Measurements from ENCODE around the gene NOD2.

The NOD2 gene

DNA sequence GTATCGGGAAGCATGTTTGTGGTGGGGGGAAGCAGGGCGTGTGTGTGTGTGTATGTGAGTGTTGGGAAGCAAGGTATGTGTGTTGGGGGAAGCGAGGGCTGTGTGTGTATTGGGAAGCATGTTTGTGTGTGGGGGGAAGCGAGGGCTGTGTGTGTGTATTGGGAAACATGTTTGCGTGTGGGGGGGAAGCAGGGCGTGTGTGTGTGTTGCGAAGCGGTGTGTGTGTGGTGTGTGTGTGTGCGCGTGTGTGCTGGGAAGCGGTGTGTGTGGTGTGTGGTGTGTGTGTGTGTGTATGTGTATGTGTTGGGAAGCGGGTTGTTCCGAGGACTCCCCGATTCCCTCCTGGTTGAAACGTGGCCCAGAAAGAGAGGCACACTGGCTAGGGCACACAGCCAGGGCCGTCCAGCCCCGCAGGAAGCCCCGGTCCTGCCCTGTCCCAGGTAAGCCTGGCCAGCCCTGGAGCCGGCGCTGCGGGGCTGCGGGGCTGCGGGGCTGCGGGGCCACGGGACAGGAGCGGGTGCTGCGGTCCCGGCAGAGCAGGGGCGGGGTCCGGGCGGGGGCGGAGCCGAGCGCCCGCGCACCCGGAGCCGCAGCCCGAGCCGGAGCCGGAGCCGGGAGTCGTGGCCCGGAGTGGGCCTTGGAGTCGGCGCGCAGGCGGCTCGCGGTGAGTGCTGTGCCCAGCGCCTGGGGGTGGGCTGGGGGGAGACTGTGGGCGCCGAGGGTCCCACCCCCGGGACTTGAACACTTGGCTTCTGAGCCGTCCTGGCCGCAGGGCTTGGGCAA, at the start of gene NOD2:
Gene NOD2 (plus strand): TSS at position 608 of the 783 bp plus-strand sequence. CDS start 5,890 bp downstream, outside the sequence.
- no peak for DNase-seq (ENCODE audit: low read depth in 2 of 2)

DNA sequence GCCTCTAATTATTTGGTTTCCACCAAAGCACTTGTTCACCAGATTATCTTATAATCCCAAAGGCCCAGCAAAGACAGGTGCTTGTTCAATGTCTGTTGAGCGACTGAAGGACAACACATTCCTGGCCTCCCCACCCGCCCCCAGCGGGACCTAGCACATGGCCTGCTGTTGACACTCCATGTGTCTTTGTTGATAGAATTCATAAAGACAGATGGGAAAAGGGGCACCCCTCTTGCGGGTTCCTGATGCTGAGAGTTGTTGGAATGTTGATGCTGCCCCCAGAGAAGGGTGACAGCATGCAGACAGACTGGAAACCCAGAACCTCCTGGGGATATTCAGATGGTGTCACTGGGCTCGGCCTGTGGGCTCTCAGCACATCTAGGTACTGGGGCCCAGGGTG, 49.2 kb upstream of the NOD2 start:
- DNase-seq (ENCODE audit: low read depth in 2 of 2): no peak

DNA sequence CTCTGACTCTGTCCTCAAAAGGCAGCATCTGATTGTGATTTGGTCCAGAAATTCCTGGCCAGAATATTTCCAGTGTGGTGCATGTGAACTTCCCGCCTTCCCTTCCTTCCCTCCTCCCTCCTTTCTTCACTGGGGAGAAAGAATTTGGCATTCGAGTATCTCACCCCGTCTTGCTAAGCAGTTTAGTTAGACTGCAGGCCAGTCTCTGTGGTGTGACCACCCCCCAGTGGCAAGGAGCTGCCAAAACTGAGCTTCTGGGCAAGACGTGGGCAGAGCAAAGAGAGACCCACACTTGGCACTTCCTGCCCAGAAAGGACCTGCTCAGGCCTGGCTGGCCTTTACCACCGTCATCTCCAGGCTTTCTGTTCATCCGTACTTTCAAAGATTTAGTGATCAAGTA, 48.7 kb upstream of the NOD2 start:
- DNase-seq (ENCODE audit: low read depth in 2 of 2): no peak

DNA sequence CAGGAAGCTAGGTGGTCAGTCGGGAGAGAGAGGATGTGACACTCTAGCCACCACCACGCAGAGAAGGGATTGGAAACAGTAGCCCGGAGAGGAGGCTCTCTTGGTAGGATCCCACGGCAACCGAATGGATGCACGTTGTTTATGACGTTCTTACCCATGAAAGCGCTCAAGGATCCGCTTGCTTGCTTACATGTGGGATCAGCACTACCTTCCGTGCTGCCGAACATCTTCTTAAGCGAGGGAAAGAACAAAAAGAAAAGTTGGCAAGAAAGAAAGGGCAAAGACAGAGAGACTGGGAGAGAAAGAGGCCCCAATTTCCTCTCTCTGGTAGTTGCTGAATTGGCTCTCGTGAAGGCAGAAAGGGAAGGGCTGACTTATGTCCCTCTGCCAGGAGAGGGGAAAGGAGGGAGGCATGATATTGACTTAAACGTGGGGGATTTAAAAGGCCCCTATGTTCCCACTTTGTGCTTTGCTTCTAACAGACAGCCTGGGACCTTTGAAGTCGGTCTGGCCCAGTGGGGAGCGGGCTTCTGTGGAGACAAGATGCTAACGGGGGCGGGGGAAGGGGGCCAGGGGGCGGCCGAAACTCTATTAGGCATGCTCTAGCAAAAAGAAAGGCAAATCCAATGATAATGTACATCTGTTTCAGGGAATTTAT, 47.7 kb upstream of the NOD2 start:
- DNase-seq (ENCODE audit: low read depth in 2 of 2): no peak

DNA sequence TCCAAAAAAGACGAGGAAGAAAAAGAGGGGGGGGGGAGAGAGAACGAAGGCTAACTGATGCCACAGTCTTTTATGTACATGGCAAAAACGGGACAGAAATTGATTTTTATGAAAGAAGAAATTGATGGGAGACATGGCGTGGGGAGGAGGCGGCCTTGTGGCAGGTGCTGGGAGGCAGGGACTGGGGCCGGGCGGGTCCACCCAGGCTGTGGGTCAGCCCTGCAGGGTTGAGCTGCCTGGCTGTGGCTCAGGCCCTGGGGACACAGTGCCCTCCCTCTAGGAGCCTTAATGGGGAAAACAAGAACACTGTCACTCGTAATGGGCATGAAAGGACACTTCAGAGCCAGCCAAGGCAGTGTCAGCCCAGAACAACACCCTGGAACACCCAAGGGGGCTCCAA, 47.1 kb upstream of the NOD2 start:
- DNase-seq (ENCODE audit: low read depth in 2 of 2): no peak

DNA sequence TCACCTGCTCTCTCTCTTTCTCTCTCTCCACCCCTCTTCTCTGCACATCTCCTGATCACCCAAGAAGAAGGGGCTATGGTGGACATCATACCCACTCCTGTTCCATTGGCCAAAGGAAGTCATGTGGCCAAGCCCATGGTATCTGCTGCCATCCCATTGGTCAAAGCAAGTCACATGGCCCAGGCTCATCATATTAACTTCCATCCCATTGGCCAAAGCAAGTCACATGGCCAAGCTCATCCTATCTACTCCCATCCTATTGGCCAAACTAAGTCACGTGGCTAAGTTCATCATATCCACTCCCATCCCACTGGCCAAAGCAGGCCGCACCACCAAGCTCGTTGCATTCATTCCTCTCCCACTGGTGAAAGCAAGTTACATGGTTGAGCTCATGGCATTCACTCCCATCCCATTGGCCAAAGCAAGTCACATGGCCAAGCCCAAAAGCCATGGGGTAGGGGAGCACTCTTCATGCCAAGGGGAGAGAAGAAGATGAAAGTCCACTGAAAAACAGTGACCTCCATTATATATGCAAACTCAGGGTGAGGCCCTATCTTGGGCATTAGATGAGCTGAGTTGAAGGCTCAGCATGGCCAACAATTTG, 41.5 kb upstream of the NOD2 start:
- no peak for DNase-seq (ENCODE audit: low read depth in 2 of 2)

DNA sequence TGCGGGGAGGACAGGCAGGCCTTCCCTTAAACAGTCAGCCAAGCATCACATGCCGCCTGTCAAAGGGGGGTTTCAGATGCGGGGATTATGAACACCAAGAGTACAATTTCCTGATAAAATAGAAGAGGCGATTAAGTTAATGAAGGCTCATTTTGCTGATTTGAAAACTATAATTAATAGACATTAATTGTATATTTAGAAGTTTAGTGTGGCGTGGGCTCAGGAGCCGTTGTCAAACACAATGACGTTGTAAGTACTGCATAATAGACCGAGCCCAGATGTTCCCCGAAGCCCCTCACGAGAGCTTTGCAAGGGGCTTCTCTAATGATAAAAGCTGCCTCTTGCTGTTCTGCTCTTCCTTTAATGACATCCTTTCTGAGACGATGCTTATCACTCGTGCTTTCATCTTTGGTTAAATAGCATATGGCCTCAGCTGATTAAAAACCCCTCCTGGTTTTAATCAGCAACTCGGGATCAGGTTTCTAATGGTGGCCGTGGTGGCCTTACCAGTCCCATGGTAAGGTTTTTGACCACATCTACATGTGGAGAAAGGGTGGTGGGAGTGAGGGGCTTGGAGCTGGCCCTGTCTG, 40.5 kb upstream of the NOD2 start:
- DNase-seq (ENCODE audit: low read depth in 2 of 2): no peak

DNA sequence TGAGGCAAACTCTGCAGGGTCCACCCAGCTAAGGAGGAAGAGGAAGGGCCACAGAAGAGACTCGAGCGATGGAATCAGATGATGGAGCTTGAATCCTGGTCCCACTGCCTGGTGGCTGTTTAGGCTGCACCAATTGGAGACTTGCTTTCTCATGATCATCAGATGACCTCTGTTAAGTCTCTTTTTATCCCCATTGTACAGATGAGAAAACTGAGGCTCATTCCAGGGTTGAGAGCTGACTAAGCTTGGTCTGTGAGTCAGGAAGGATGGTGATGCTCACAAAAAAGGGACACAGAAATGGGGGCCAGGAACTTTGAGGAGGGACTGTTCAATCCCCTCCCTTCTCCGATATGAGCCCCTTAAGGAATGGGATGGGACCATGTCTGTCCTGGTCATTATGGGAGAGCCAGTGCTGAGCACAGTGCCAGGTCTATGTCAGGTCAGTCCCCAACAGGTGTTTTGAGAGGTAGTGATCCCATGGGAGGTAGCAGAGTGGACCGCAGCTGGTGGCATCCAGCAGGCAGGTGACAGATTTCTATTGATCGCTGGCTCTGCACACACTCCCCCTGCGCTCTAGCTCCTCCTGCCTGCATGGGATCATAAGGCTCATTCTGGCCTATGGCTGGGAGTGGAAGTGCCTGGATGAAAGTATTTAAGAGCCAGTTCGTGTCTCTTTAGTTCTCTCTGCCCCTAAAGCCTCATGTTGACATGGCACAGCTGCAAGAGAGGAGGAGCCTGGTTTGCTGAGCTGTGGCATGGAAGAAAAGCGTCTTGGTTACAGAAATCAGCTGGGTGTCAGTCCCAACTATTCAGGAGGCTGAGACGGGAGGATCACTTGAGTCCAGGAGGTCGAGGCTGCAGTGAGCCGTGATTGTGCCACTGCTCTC, 39.5 kb upstream of the NOD2 start:
- DNase-seq (ENCODE audit: low read depth in 2 of 2): no peak

DNA sequence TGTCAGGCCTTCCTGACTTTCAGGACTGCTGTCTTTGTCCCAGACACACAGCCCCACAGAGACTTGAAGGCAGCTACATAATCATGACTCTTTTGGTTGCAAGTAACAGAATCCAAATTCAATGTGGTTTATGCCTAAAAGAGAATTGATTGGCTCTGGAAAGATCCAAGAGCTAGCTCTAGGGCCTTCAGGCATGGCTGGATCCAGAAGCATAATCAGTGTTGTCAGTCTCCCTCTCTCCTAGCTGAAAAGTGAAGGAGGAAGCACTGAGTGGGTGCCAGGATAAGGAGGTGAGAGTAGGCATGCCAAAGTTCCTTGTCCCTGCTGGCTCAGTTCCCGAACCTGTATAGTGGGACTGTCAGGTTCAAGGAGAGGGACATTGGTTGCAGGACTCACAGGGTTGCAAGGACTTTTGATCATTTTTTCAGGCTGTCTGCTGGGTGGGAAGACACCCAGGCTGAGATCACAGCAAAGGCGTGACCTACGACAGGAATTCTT, 37.8 kb upstream of the NOD2 start:
- DNase-seq (ENCODE audit: low read depth in 2 of 2): no peak

DNA sequence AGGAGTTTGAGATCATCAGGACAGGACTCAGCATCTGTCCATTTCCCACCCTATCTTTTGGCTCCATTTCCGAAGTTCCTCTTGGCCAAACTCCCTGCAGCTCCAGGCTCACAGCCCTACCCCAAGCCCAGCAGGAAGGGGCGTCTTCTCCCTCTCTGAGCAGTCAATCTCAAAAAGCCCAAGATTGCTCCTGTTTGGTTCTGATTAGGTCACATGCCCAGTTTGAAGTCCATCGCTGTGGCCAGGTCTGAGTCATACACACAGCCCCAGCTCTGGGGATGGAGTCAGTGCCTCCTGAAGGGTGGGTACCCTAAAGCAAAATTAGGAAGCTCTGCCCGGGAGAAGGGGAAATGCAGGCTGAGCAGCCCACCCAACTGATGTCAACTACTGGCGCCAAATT, 36.2 kb upstream of the NOD2 start:
- no peak for DNase-seq (ENCODE audit: low read depth in 2 of 2)

DNA sequence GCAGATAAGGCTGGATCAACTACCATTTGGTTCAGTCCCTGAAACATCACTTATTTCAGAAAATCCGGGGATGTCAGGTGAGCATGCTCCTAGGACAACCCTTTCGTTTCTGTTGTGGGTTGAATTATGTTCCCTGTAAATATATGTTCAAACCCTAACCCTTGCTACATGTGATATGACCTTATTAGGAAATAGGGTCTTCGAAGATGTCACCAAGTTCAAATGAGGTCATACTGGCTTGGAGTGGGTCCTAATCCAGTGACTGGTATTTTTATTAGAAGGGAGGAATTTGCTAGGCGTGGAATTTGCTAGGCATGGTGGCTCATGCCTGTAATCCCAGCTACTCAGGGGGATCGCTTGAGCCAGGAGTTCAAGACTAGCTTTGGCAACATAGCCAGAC, 33.6 kb upstream of the NOD2 start:
- DNase-seq (ENCODE audit: low read depth in 2 of 2): no peak

DNA sequence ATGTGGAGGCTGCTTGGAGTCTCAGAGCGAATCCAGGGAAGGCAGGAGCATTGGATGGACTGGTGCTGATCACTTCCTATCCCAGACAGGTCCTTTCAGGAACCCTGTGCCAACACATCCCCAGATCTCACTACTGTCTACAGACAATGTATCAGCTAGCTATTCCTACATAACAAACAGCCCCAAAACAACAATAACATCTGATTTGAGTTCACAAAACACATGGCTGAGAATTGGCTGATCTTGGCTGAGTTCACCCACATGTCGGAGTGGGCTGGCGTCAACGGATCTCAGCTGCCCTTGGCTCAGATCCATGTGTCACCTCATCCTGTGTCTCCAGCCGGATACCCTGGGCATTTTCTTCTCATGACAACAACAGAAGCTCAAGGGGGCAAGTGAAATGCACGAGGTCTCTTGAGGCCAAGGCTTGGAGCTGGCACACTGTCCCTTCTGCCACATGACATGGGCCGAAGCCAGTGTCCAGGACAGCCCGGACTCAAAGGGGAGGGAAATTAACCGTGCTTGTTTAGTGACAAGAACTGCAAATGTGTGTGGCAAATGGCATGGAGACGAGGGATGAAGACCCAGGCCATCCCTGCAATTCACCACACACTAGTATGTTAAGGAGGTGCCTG, 31.0 kb upstream of the NOD2 start:
- DNase-seq (ENCODE audit: low read depth in 2 of 2): no peak

DNA sequence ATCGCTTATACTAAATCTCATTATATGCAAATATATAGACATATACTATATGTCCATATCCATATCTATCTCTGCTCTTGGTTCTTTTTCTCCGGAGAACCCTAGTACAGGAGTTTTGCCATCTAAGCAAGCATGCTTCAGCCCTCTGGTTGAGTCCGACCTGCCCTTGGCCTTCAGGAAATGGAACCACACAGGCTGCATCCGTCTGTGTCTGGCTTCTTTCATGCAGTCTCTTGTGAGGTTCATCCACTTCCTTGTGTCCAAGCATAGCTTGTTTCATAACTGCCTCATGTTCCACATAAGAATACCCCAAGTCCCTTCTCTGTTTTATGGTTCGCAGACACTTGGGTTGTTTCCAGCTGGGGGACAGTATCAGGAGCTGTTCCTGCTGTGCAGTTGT, 29.1 kb upstream of the NOD2 start:
- DNase-seq (ENCODE audit: low read depth in 2 of 2): no peak

DNA sequence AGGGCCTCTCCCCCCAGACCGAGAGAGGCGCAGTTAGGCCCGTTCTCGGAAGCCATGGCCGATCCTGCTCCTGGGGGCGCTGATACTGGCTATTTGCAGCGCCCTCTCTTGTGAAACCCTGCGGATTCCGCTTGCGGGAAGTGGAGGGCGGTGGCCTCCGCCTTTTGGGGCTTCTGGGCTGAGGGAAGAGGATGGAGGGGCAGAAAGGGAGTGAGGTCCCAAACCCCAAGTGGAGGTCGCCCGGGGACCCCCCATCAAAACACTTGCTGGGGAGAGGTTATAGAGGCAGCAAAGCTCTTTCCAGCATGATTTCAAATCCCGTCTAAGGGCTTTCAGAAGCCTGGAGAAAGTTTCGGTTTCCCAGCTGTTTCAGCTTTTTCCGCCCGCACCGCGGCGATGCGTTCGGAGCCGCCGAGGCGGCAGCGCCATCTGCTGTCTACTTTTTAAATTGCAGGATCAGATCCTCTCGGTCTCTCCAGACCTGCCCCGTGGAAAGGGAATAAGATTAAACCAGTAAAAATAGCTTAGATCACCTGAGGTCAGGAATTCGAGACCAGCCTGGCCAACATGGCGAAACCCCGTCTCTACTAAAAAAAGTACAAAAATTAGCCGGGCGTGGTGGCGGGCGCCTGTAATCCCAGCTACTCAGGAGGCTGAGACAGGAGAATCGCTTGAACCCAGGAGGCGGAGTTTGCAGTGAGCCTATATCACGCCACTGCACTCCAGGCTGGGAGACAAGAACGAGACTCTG, 28.1 kb upstream of the NOD2 start:
- DNase-seq (ENCODE audit: low read depth in 2 of 2): peak; percentile 68 to 81

DNA sequence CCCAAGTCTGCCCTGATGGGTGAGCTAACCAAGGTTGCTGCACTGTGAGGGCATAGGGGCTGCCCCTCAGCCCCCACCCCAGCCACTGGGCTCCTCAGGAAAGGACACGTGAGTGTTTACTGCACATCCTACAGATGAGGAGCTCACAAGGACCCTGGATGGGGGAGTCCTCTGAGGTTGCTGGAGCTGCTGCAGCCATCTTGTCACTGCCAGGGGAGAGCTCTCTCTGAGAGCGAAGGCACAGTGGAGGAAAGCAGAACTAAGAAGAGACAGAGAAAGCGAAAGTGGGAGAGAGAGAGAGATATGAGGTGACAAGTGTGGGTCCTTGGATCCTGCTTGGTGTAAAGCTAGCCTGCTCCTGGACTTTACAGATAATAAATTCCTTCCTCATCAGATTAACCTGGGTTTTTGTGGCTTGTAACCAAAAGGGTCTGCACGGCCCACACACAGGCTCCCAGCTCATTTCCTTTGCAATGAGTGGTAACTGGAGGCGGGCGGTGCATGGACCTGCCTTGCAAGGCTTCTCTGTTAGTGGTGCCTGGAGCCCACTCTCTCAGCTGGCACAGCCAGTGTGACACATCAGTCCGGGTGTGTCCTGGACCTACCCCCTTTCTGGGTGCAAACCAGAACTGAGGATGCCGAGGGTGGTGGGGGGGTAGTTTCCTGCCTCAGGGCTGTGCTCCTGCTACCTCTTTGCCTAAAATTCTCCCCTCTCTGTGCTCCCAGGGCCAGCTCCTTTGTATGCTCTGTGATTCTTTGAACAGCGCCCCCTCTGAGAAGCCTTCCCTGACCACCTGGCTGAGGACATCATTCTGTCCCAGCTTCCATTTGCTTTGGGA, 26.5 kb upstream of the NOD2 start:
- DNase-seq (ENCODE audit: low read depth in 2 of 2): no peak

DNA sequence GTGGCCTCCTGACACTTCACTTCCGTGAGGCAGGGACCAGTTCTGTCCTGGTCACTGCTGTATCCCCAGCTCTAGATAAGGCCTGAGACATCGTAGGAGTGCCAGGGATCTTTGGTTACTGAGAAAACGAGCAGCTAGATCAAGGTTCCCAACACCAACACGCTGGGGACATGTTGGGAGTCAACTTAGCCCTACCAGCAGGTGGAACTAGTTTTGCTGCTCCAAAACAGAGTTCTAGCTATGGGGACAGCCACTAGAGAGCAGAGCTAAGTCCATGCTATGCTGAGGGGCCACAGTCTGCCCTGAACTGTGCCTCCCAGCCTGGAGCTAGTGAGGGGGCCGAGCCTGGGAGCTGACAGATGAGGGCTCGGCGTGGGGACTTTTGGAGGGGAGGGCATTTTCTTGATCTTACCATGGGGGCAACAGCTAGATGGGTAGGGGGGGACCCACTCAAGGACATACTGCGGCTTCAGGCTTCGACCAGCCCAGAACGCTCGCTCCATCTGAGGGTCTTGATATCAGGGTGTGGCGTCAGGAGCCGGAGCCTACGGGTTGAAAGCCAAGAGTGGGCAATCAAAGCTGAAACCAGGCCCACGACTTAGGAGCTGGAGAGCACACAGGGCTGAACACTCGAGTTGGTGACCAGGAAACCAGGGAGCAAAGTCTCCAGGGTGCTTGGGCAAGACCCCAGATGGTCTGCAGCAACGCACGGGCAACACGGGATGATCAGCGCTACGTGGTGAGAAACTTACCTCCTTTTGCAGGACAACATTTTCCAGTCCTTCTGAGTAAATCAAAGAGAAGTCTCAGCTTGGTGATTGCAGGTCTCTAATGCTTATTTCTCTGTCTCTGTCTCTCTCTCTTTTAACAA, 25.7 kb upstream of the NOD2 start:
- DNase-seq (ENCODE audit: low read depth in 2 of 2): no peak

DNA sequence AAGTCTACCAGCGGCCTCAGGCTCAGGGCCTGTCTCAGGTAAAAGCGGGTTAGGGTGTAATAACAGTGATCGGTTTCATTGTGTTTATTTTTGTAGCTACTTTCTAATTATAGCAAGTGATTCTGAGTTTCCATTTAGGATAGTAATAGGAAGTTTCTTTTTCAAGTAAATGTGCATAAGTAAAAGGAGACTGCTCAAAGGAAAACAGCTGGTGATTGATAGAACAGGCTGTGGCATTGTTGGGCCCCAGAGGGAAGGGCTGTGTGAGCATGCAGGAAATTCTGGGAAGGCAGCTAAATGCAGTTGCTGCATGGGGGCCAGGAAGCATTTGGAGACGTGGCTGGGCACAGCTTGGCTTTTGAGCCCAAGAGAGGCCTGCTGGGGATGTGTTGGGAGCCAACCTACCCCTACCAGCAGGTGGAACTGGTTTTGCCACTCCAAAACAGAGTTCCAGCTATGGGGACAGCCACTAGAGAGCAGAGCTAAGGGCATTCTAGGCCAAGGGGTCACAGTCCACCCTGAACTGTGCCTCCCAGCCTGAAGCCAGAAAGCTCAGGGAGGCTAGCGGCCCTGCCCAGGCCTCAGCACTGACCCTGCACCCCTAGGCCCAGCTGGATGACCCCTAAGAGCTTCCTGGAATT, 24.9 kb upstream of the NOD2 start:
- no peak for DNase-seq (ENCODE audit: low read depth in 2 of 2)

DNA sequence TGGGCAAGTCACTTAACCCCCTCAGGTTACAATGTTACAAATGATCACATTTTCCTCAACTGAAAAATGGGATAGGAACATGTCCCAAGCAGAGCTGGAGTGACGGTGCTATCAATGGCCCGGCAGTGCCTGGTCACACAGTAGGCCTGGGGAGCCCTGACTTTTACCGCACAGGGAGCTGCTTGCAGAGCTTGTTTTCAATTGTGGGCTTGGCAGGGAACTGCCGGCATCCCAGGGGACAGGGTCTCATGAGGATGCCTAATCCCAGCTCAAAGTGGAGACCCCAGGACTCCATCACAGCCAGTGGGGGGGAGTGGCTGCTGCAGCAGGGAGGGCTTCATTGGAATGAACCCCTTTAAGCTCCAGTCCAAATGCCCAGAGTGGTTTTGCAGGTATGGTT, 23.7 kb upstream of the NOD2 start:
- DNase-seq (ENCODE audit: low read depth in 2 of 2): no peak

Data from stimulated activated CD8-positive, alpha-beta memory T cell treated with anti-CD3 and anti-CD28 coated beads, Interleukin-2, amount 100 ng/mL, for 1 hour (primary cell).